Stimulated activated CD4-positive, alpha-beta T cell treated with anti-CD3 and anti-CD28 coated beads, TNF-alpha, amount 100 ng/mL, for 48 hours (primary cell): ENCODE data around the gene ING1.
"Not testable (repeated sequence)": the region's sequence is repeated elsewhere in the genome, so short reads cannot be mapped to it uniquely, and the experiment has no call there.

Experiments used
- DNase-seq, 3 donors: peaks; one replicate each; pipeline ENCODE4 v3.0.0-alpha.2; 2020; ENCODE audit warnings: low read depth in 3 of 3

ING1 gene

DNA sequence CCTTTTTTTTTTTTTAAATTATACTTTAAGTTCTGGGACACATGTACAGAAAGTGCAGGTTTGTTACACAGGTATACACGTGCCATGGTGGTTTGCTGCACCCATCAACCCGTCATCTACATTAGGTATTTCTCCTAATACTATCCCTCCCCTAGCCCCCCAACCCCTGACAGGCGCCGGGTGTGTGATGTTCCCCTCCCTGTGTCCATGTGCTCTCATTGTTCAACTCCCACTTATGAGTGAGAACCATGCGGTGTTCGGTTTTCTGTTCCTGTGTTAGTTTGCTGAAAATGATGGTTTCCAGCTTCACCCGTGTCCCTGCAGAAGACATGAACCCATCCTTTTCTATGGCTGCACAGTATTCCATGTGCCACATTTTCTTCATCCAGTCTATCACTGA lies 17.7 kb upstream of the ING1 start:
- DNase-seq = not testable (repeated sequence)

DNA sequence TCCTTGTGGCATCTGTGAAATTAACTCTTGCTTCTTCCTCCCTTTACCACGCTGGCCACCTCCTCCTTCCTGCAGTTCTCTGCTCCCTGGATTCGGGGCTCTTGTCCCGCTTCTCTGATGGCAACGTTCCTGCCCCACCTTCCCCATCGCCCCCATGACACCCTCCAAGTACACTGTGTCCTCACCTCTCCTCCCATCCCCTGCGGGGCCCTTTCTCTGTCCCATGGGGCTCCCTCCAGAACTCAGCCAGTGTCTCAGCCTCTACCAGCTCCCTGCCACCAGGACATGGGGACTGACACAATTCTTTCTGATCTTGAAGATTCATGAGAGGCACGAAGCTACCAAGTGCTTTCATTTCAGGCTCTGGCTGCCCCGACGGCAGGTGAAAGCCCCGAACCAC lies 16.7 kb upstream of the ING1 start:
- DNase-seq = no peak

DNA sequence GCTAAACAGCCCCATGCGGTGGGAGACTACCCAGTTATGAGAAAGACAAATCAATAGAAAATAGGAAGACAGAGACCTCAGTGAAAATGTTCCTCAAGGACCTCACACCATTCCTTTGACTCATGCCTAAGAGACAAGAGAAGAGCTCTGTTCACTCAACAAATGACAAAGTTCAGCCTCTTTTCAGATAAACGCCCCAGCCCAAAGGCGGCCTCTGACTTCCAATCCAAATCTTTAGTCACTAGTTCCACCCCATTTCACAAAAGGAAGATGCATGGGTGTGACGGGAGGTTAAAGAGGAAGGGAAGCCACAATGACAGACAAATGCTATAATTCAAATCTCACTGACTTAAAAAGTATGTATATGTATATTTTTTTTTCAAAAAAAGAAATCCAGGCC lies 15.7 kb upstream of the ING1 start:
- no peak for DNase-seq

DNA sequence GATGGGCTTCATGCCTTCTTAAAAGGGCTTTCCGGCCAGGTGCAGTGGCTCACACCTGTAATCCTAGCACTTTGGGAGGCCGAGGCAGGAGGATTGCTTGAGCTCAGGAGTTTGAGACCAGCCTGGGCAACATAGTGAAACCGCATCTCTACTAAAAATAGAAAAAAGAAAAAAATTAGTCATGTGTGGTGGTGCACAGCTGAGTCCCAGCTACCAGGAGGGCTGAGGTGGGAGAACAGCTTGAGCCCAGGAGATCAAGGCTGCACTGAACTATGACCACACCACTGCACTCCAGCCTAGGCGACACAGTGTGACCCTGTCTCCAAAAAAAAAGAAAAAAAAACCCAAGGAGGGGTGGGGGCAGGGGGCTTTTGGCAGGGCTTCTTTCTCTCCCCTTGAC lies 14.8 kb upstream of the ING1 start:
- DNase-seq = no peak

DNA sequence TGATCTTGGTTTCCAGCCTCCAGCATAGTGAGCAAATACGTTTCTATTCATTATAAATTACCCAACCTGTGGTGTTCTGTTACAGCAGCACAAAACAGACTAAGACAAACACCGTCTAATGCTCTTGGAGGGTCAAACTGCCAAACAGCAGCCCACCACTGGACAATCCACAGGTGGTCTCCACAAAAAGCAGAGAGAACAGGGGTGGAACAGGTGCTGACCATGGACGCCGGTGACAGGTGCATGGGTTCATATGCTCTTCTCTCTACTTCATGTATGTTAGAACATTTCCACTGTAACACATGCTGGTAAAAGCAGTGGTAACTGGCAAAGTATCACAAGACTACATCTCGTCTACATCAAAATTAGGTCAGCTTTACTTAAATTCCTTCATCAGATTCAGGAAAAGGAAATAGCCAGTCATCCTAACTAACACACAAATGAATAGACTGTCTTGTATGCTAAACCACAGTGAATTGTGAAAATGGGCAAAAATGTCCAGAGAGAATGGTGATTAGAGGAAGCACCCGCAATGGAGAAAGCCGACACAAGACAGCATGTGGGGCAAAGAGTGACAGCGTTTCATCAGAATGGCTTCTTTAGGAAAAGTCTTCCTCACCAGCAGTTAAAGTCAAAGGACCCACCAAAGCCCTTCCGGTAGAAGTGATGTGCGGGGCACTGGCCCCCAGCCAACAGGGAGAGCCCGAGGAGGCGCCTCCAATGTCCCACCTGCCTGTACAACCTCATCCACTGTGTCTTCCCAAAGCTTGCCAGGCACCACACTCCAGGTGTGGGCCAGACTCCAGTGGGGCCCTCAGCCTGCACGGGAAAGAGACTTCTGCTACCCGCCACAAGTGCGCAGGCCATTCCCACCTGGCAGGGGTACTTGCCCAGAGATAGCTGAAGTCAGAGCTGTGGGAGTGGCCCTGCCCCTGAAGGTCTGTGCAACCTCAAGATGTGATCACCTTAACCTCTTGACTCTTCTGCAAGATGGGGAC lies 14.1 kb upstream of the ING1 start:
- DNase-seq = no peak

DNA sequence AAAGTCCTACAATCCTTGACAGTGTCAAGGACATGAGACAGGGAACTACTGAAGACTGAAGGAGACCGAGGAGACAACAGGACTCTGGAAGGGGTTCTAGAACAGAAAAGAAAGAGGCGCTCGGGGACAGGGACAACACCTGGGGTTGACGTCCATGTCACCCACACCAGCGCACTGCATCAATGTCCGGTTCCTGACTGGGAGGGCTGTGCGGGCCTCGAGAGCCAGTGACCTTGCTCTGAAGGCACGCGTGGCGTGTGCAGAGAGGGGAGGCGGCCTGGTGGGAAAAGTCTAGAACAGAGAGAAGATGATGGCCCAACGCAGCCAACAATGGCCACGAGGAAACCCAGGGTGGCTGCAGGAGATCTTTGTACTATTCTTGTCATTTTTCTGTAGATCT lies 13.3 kb upstream of the ING1 start:
- no peak for DNase-seq

DNA sequence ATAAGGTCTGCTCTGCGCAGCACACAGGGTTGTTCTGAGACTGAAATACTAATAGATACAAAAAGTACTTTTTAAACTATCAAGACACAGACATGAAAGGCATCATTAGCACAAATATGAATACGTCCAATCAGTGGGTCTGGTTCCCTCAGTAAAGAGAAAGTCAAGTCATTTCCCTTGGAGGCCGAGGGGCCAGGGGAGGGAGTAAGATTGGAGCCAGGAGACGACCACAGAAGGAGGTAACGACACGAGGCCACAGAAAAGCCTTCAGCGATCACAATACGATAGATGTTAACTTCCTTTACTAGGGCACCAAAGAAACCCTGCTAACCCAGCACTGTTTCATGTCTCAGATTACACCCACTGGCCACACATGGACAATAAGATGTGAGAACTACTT lies 12.9 kb upstream of the ING1 start:
- no peak for DNase-seq

DNA sequence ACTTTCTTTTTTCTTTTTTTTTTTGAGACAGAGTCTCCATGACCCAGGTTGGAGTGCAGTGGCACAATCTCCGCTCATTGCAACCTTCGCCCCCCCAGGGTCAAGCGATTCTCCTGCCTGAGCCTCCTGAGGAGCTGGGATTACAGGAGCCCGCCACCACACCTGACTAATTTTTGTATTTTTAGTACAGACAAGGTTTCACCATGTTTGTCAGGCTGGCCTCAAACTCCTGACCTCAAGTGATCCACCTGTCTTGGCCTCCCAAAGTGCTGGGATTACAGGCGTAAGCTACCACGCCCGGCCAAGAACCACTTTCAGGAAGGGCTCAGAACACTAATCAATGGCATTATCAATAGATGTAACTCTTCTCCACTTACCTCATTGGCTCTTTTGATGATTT lies 12.4 kb upstream of the ING1 start:
- DNase-seq = not testable (repeated sequence)

DNA sequence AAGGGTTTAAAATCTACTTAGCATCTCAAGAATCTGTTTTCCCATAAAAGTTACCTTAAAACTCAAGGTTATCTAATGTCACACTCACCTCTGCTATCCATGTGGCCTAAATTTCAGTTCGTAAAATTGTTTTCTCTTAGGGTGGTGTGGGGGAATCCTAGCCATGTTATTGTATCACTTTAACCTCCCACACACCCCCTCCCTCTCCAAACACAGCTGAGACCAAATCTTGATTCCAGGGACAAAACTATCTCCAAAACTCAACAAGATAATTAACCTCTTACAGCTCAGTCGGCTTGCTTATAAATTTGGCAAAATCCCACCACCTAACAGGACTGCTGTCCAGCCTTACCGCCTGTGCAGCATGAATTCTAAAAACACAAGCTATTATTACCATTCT lies 11.4 kb upstream of the ING1 start:
- DNase-seq = no peak

DNA sequence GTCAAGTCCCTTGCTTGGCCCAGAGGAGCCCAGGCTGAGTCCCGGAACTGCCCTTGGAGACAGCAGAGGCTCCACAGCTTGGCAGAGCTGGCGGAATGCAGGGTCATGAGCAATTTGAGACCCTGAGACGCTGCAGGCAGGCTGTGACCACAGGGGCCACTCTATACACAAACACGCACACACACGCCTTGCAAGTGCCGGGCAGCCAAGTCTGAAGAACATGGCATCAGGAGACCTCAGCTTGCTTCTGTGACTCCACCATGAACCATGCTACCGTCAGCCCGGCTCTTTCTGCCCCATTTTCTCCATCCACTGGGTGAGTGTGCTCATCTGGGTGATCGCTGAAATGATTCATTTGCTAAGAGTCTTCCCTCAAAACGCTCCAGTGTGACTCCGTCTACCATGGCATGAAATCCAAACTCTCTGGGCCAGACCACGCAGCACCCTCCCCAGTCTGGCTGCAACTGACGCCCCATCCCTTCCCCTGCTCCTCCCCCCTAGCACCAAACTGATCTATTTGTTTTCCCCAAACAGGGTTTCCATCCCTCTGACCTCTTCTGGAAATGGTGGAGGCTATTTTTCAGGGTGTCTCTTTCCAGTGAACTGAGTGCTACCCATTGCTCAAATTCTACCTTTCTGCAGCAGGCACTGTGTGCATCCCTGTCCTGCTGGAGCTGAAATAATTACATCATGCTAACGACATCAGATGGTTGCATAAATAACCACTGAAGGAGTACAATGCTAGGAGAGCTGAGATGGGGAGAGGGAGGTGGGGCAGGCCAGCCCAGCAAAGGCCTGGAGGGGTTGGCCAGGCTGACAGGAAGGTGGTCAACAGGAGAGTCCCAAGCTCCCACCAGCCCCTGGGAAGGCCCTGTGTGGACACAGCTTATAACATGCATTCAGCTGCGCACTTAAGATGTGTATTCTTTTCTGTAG lies 10.6 kb upstream of the ING1 start:
- no peak for DNase-seq

DNA sequence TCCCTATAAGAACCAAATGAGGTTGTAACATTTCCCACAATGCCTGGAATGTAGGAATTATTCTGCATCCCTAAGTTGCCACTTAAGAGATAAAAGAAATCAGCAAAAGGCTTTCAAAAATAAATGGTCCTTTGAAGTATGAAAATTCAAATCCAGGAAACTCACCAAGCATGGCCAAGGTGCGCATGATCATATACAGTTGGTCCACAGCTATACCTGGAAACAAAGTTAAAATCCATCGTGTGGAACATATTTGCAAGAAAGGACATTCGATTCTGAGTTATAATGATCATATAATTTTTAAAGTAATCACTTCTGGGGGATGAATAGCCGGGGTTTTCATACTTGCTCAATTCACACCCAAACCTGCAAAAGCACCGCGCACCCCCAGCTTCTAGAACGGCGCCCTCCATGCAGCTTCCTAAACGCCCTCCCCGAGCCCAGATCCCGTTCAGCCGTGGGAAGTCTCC lies 8.1 kb upstream of the ING1 start:
- DNase-seq = no peak

DNA sequence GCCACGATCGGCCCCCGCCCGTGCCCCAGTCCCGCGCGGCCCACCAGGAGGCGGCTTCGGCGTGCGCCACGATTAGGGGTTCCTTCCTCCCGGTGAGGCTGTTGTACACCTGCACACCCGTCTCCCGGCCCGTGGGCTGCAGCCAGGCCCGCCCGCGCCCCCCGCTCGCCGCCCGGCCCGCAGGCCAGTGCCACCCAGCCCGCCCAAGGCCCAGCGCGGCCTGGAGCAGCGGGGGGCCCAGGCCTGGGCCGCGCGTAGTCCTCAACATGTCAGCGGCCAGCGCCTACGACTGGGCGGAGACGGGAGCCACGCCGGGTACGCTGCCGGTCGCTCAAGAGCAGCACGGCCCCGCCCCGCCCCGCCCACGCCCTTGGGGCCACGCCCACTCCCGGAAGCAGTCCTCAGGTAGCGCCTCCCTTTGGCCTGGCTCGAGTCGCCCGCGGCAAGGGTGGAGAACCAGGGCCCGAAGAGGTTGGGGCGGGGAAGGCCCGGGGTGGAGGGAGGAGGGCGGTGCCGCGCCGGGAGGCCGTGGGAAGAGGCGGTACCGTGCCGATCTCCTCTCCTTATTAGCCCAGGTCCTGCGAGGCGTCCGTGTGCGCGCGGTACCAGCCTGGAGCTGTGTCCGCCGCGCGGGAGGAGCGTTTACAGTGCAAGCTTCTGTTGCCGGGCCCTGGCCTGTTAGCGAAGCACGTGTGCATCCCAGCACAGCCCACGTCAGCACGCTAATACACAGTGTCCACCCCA lies 7.5 kb upstream of the ING1 start, which contains the start of gene CARS2:
TSS of gene CARS2 (minus strand) at position 291 of the 744 bp plus-strand sequence. CDS start at position 268, 23 bp downstream.
- peak; percentile 89 to 93 (median 91) for DNase-seq

DNA sequence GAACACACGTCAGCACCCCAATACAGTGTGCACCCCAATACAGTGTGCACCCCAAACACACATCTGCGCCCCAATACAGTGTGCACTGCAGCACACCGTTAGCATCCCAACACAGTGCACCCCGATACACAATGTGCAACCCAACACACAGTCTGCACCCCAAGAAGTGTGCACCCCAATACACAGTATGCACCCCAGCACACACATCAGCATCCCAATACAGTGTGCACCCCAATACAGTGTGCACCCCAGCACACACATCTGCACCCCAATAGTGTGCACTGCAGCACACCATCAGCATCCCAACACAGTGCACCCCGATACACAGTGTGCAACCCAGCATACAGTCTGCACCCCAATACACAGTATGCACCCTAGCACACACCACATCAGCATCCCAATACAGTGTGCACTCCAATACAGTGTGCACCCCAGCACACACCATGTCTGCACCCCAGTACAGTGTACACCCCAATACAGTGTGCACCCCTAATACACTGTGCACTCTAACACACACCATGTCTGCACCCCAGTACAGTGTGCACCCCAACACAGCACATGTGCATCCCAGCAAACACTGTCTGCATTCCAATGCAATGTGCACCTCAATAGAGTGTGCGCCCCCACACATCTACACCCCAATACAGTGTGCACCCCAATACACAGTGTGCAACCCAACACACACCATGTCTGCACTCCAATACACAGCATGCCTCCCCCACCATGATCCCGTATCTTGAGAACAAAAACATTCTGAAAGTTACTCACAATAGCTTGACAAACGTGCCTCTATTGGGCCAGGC lies 6.7 kb upstream of the ING1 start:
- no peak for DNase-seq

DNA sequence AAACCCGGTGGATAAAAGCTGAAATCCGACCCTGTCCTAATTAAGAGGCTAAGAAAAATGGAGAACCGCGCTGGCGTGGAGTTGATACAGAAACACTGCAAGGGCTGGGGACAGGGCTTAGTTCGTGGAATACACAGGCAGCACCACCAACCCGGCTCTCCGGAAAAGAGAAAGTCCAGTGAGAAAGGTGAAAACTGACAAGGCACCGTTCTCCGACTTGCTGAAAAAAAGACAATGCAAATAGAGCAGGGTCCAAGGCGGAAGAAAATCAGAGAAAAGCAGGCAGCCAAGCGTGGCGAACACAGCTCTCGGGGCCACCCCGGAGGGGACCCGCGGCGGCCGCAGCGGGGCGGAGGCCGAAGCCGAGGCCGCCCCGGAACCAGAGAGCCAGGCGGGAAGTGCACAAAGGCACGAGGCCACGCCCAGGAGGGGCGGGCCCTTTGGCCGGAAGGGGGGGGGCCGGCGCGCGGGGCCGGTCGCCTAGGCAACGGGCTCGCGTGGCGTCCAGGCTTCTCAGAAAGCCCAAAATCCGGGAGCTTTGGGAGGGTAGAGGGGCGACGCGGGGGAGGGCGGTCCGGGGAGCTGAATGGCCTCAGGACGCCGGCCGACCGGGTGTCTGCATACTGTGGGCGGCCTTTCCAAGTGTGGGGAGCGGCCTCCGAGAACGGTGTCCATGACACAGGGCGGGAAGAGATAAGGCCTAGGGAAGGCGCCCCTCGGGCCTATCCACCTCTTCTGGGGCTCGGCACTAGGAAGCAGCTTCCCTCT lies 1.2 kb upstream of the ING1 start:
- DNase-seq = peak; percentile 74 to 87 (median 77)

DNA sequence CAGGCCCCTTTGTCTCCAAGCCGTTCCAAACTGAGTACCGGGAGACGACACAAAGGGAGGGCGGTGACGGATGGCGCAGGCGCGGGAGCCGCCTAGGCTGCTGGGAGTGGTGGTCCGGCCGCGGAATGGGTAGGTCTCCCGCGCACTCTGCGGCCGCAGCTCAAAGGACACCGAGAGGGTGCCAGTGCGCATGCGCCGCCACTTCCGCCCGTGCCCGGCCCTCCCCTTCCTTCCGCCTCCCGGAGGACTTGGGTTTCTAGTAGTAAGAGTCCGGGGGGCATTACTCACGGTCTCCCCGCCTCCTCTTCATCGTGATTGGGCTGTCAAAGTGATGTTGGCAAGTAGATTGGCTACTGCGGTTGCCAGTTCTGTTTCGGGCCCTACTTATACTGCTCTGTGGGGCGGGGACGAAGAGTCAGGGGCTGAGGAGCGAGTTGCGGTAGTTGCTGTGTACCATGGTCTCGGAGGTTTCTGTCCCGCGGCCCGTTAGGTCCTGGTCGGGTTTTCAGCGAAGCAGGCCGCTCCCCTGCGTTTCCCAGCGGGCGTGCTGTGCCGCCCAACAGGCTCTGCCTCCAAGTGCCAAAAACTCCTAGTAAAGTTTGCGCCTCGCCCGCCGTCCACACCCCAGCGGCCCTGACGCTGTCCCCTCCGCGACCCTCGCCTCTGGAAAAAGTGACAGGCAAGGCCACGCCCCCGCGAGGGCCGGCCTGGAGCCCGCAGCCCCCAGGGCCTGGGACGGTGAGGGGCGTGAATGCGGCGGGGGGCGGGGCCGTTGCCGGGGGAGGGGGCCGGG lies 455 bp upstream of the ING1 start:
- peak; percentile 97 to 99 (median 98) for DNase-seq

DNA sequence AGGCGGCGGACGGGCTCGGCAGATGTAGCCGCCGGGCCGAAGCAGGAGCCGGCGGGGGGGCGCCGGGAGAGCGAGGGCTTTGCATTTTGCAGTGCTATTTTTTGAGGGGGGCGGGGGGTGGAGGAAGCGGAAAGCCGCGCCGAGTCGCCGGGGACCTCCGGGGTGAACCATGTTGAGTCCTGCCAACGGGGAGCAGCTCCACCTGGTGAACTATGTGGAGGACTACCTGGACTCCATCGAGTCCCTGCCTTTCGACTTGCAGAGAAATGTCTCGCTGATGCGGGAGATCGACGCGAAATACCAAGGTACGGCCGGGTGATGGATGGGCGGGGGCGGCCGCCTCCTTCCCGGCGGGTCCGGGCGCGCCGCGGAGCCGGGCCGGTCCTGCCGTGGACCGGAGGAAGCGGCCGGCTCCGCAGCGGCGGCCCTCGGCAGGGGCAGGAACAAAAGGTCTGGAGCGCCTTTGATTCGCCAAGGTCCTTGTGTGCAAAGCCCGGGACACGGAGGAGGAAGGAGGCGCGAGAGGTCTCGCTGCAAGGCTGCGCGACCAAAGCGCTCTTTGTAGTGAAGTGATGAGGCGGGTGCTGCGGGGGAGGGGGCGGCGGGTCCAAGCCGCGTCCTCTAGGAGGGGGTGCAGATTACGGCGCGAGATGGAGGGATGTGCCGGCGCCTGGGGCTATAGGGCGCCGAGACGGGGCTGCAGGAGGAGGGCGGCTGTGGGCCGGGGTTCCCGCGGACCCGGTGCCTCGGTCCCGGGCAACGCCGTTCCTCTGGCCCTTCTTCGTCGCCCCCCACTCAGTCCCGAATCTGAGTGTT lies 689 bp downstream of the ING1 start:
- peak; percentile 38 to 58 (median 54) for DNase-seq

DNA sequence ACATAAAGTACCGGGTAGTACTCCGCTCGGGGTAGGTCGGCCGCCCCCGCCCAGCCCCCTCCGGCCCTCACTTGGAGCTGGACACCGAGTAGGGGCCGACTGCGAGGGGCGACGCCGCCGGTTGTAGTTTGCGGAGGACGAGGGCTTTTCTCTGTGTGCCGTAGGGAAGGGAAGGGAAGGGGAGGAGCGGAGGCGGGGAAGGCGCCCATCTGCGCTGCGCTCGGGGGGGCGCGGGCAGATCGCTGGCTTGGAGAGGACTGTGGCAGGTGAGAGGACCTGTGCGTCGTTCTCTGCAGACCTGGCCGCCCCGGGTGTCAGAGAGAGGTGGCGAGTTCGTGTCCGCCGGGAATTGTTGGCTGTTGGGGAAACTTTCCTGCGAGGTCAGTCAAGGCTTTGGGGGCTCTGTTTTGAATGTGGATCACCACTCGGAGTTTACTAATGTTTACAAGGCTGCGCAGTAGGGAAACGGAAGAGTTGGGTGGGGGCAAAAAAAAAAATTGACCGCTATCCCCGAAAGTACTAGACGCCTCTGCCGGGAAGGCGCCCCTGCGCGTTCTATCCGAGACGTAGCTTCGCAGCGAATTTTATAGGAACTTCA lies 1.4 kb downstream of the ING1 start:
- DNase-seq = peak in 2 of 3 donors; percentile 8 to 41
